ENCODE results near the gene COA7. TPM values are rescaled to one million over a fixed set of nuclear protein-coding genes. Genes with fewer than 3 reads are reported as not detected.
"Not testable (repeated sequence)": the region's sequence is repeated elsewhere in the genome, so short reads cannot be mapped to it uniquely, and the experiment has no call there.

COA7 gene
- total RNA-seq, 1 donor from 2014 or later, result 9.8 TPM

DNA sequence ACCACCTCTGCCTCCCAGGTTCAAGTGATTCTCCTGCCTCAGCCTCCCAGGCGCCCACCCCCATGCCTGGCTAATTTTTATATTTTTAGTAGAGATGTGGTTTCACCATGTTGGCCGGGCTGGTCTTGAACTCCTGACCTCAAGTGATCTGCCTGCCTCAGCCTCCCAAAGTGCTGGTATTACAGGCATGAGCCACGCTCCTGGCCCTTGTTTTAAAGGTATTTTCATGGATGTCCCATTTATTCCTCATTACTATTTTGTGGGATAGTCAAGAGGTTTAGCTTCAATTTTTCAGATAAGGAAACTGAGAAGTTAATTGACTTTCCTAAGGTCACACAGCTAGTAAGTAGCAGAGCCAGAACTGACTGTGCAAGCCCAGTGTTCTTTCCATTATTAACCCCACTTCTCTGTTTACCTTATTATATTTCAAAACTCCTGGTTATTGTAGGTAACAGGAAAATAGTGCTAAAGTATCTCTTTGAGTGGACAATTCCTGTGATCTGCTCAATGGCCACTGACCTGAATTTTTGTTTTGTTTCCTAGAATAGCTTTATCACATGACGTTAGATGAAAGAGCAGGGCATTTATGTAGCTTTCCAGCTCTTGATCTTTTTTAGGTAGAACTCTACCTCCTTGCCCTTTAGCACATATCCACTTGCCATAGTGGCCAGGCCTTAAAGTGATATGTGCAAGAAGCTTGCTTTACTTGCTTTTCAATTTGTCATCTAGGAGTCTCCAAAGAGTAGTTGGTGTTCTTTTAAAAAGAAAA lies 41.7 kb upstream of the COA7 start:
- Histone ChIP-seq H3K9me3 (no peaks in the 10 kb centered on the region), H3K4me3 (no peak overlapping the region), H3K4me1 (peaks cover 20% of the 10 kb centered on the region), H3K27me3 (no peaks in the 10 kb centered on the region), H3K27ac (no peak overlapping the region), H3K36me3 (no peaks in the 10 kb centered on the region)
- DNase-seq (ENCODE audit: extremely low spot score in 2 of 2), result no peak
- intact Hi-C loops (cut with DNase I), result no loop called here
- TF ChIP-seq POLR2AphosphoS5 (IDR thresholded peaks at IDR 0.05; ENCODE audit: insufficient read depth in 1 of 2, low read depth in 1 of 2) (no peak), POLR2A (IDR thresholded peaks at IDR 0.05) (no peak)
- TF ChIP-seq, protein P1, sequence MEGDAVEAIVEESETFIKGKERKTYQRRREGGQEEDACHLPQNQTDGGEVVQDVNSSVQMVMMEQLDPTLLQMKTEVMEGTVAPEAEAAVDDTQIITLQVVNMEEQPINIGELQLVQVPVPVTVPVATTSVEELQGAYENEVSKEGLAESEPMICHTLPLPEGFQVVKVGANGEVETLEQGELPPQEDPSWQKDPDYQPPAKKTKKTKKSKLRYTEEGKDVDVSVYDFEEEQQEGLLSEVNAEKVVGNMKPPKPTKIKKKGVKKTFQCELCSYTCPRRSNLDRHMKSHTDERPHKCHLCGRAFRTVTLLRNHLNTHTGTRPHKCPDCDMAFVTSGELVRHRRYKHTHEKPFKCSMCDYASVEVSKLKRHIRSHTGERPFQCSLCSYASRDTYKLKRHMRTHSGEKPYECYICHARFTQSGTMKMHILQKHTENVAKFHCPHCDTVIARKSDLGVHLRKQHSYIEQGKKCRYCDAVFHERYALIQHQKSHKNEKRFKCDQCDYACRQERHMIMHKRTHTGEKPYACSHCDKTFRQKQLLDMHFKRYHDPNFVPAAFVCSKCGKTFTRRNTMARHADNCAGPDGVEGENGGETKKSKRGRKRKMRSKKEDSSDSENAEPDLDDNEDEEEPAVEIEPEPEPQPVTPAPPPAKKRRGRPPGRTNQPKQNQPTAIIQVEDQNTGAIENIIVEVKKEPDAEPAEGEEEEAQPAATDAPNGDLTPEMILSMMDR (IDR thresholded peaks at IDR 0.05), result no peak

DNA sequence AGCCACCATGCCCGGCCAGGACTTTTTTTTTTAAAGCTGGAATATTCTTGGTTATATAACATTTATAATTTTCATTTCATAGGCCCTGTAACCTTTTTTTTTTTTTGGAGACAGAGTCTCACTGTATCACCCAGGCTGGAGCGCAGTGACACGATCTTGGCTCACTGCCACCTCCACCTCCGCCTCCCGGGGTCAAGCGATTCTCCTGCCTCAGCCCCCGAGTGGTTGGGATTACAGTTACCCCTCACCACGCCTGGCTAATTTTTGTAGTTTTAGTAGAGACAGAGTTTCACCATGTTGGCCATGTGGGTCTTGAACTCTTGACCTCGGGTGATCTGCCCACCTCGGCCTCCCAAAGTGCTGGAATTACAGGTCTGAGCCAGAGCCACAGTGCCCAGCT lies 40.7 kb upstream of the COA7 start:
- intact Hi-C loops (cut with DNase I), result no loop called here
- Histone ChIP-seq H3K27ac (no peak overlapping the region), H3K36me3 (no peaks in the 10 kb centered on the region), H3K4me3 (no peak overlapping the region), H3K4me1 (peaks cover 20% of the 10 kb centered on the region), H3K27me3 (no peaks in the 10 kb centered on the region), H3K9me3 (no peaks in the 10 kb centered on the region)
- no peak for TF ChIP-seq POLR2A (IDR thresholded peaks at IDR 0.05)
- TF ChIP-seq, protein P1 (IDR thresholded peaks at IDR 0.05), result no peak
- TF ChIP-seq POLR2AphosphoS5 (IDR thresholded peaks at IDR 0.05; ENCODE audit: insufficient read depth in 1 of 2, low read depth in 1 of 2), result no peak
- no peak for DNase-seq (ENCODE audit: extremely low spot score in 2 of 2)

DNA sequence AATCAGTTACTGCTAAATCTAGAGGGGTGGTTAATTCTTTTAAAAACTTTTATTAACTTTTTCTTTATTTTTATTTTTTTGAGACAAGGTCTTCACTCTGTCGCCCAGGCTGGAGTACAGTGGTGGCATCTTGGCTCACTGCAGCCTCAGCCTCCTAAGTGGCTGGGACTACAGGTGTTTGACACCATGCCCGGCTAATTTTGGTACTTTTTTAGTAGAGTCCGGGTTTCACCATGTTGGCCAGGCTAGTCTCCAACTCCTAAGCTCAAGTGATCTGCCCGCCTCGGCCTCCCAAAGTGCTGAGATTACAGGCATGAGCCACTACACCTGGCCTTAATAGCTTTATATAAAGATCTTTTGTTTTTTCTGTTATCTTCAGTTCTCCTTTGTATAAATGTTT lies 40.0 kb upstream of the COA7 start:
- Histone ChIP-seq H3K27ac (no peak overlapping the region), H3K4me1 (peaks cover 20% of the 10 kb centered on the region), H3K36me3 (no peaks in the 10 kb centered on the region), H3K9me3 (no peaks in the 10 kb centered on the region), H3K4me3 (no peak overlapping the region), H3K27me3 (no peaks in the 10 kb centered on the region)
- TF ChIP-seq, protein P1 (IDR thresholded peaks at IDR 0.05), result no peak
- TF ChIP-seq POLR2A (IDR thresholded peaks at IDR 0.05) (no peak), POLR2AphosphoS5 (IDR thresholded peaks at IDR 0.05; ENCODE audit: insufficient read depth in 1 of 2, low read depth in 1 of 2) (no peak)
- intact Hi-C loops (cut with DNase I), result no loop called here
- DNase-seq (ENCODE audit: extremely low spot score in 2 of 2), result no peak

DNA sequence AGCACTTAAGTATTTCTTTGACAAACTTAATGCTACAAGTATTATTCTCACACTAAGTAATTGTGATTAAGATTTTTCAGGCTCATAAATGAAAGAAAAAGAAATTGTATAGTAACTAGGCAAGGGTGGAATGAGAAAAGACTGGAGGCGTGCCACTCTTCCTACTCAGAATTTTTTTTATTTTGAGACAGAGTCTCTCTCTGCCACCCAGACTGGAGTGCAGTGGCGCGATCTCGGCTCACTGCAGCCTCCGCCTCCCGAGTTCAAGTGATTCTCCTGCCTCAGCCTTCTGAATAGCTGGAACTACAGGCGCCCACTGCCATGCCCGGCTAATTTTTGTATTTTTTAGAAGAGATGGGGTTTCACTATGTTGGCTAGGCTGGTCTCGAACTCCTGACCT lies 37.2 kb upstream of the COA7 start:
- H3K36me3 ChIP-seq; DNase-seq (ENCODE audit: extremely low spot score in 2 of 2); H3K9me3 ChIP-seq; H3K27ac ChIP-seq; H3K27me3 ChIP-seq; H3K4me3 ChIP-seq; intact Hi-C loops (cut with DNase I): not testable (repeated sequence)
- peaks cover 17% of the 10 kb centered on the region for H3K4me1 ChIP-seq

DNA sequence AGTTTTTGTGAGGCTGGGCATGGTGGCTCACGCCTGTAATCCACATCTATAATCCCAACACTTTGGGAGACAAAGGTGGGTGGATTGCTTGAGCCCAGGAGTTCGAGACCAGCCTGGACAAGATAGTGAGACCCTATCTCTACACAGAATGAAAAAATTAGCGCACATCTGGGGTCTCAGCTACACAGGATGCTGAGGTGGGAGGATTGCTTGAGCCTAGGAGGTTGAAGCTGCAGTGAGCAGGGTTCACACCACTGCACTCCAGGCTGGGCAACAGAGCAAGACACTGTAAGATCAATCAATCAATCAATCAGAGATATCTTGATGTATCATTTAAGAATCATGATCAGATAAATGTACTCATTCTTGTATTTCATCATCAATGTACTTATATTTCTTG lies 35.2 kb upstream of the COA7 start:
- no peaks in the 10 kb centered on the region for H3K36me3 ChIP-seq
- intact Hi-C loops (cut with DNase I), result no loop called here
- DNase-seq (ENCODE audit: extremely low spot score in 2 of 2), result no peak
- H3K9me3 ChIP-seq, result no peaks in the 10 kb centered on the region
- peaks cover 23% of the 10 kb centered on the region for H3K4me1 ChIP-seq
- no peaks in the 10 kb centered on the region for H3K27me3 ChIP-seq
- TF ChIP-seq, protein P1 (IDR thresholded peaks at IDR 0.05), result no peak
- no peak overlapping the region for H3K27ac ChIP-seq
- no peak overlapping the region for H3K4me3 ChIP-seq

All from vagina (tissue), 2 donors.